Measurements from ENCODE around the gene LAGE3.
A peak's percentile ranks its signal among the peaks of the same experiment; 100 is the strongest.

The LAGE3 gene

GRCh38 chrX:154473683-154474082, 5.4 kb downstream of the LAGE3 start:
- no peak for DNase-seq

- no peak for DNase-seq
Observed at GRCh38 chrX:154472685-154473632, 6.1 kb downstream of the LAGE3 start.

- no peak for DNase-seq
Observed at GRCh38 chrX:154471839-154472684, 7.0 kb downstream of the LAGE3 start.

GRCh38 chrX:154470914-154471568, 8.0 kb downstream of the LAGE3 start:
- DNase-seq = no peak

- no peak for DNase-seq
Observed at GRCh38 chrX:154470434-154470833, 8.6 kb downstream of the LAGE3 start.

- no peak for DNase-seq
Observed at GRCh38 chrX:154469880-154470279, 9.2 kb downstream of the LAGE3 start.

- no peak for DNase-seq
Observed at GRCh38 chrX:154469114-154469513, 10.0 kb downstream of the LAGE3 start.

GRCh38 chrX:154468217-154468616, 10.9 kb downstream of the LAGE3 start:
- no peak for DNase-seq

GRCh38 chrX:154467556-154467955, 11.5 kb downstream of the LAGE3 start:
- DNase-seq = no peak

GRCh38 chrX:154466907-154467306, 12.2 kb downstream of the LAGE3 start:
- DNase-seq = no peak

GRCh38 chrX:154466036-154466435, 13.0 kb downstream of the LAGE3 start:
- no peak for DNase-seq

- DNase-seq = no peak
Observed at GRCh38 chrX:154465601-154466000, 13.5 kb downstream of the LAGE3 start.

- no peak for DNase-seq
Observed at GRCh38 chrX:154464806-154465365, 14.2 kb downstream of the LAGE3 start.

- DNase-seq = no peak
Observed at GRCh38 chrX:154463611-154464220, 15.4 kb downstream of the LAGE3 start.

- no peak for DNase-seq
Observed at GRCh38 chrX:154462396-154462795, 16.7 kb downstream of the LAGE3 start.

- no peak for DNase-seq
Observed at GRCh38 chrX:154460326-154460725, 18.8 kb downstream of the LAGE3 start.

- no peak for DNase-seq
Observed at GRCh38 chrX:154459832-154460231, 19.2 kb downstream of the LAGE3 start.

- no peak for DNase-seq
Observed at GRCh38 chrX:154458954-154459778, 19.9 kb downstream of the LAGE3 start.

- peak; percentile 57 for DNase-seq
Observed at GRCh38 chrX:154458116-154458953, 20.7 kb downstream of the LAGE3 start, which contains the start of gene PLXNA3. Gene PLXNA3, plus strand, starts transcription at chrX:154458281. Its CDS starts 1,903 bp downstream, at chrX:154460184.

GRCh38 chrX:154457491-154458115, 21.5 kb downstream of the LAGE3 start:
- DNase-seq = peak; percentile 25
